HCT116 (cell line): ENCODE results near the gene VAT1. TPM values are rescaled to one million over a fixed set of nuclear protein-coding genes. Genes with fewer than 3 reads are reported as not detected.

Source experiments
- ATAC-seq: fragments of 200-7000 bp; cut with Tn5 transposase; 2 replicates; pipeline ENCODE4 v1.9.1; 2020; ENCODE audit warnings: mild to moderate bottlenecking, moderate library complexity
- BruUV-seq: library from RNA; stranded (reverse); fragments of 400-500 nt; replicated peaks from 2 replicates; lab custom pipeline; 2021; lab: Mats Ljungman, UMichigan
- CTCF ChIA-PET: fragments of 300-600 bp; sonication (Branson Sonifier 250); formaldehyde crosslinking; loops from one replicate; lab custom pipeline; 2021; ENCODE audit warnings: antibody characterized with exemption; lab: Charles Lee
- POLR2A ChIA-PET: fragments of 300-600, 350-600 bp; sonication (Branson Sonifier 250); formaldehyde crosslinking; loops from one replicate; lab custom pipeline; 2021; ENCODE audit warnings: antibody characterized with exemption; lab: Charles Lee
- RAD21 ChIA-PET, 2 experiments: fragments of 300-600 bp; sonication (Branson Sonifier 250); formaldehyde crosslinking; loops; one replicate each; lab custom pipeline; 2023; ENCODE audit warnings: low total read pairs in 2 of 2; ENCODE audit not compliant: uncharacterized antibody in 2 of 2, unreplicated experiment in 2 of 2, low non-redundant PET in 1 of 2; lab: Charles Lee
- DNase-seq: peaks from one replicate; pipeline ENCODE4 v3.0.0-alpha.2; 2010; ENCODE audit warnings: low read depth, low spot score
- H2AFZ ChIP-seq: fragments of 200-600 bp; shearing (Covaris generic), sonication (generic); 2 replicates; pipeline ENCODE4 v1.6.1; 2017; ENCODE audit warnings: low read depth, mixed run types, mixed read lengths, antibody characterized with exemption, low read length; ENCODE audit not compliant: poor library complexity, severe bottlenecking
- H3K27ac ChIP-seq: 2 replicates; pipeline ENCODE4 v1.5.1; 2012; ENCODE audit warnings: low read depth, low read length
- H3K27me3 ChIP-seq: fragments of 200-600 bp; sonication (generic); 2 replicates; pipeline ENCODE4 v1.6.1; 2016; ENCODE audit warnings: mixed run types, low read length, mixed read lengths; ENCODE audit not compliant: insufficient read depth
- H3K36me3 ChIP-seq, 2 experiments: fragments of 200-500 bp in 1 of 2; fragments of 200-600 bp in 1 of 2; sonication (Bioruptor generic) in 1 of 2; sonication (generic) in 1 of 2; 2 replicates each; pipeline versions ENCODE4 v1.5.1 to v1.6.1; 2014 to 2016; ENCODE audit warnings: low read length in 2 of 2, inconsistent platforms in 1 of 2, mixed read lengths in 1 of 2, mixed run types in 1 of 2; ENCODE audit not compliant: insufficient read depth in 2 of 2, control insufficient read depth in 1 of 2
- H3K4me1 ChIP-seq, 2 experiments: fragments of 200-600 bp in 1 of 2; sonication (generic) in 1 of 2; 2 replicates each; pipeline versions ENCODE4 v1.5.1 to v1.6.1; 2012 to 2017; ENCODE audit warnings: low read length in 2 of 2, inconsistent platforms in 1 of 2, mild to moderate bottlenecking in 1 of 2, mixed read lengths in 1 of 2, mixed run types in 1 of 2, moderate library complexity in 1 of 2; ENCODE audit not compliant: insufficient read depth in 2 of 2, control insufficient read depth in 1 of 2
- H3K4me2 ChIP-seq: fragments of 200-600 bp; sonication (generic); 2 replicates; pipeline ENCODE4 v1.6.1; 2017; ENCODE audit warnings: mixed run types, low read length, mixed read lengths
- H3K4me3 ChIP-seq, 2 experiments: fragments of 200-600 bp in 1 of 2; sonication (generic) in 1 of 2; replicated peaks in 1 of 2; 2 replicates each; pipeline ENCODE4 v1.5.1; 2011 to 2016; ENCODE audit warnings: low read length in 2 of 2, control low read depth in 1 of 2, low read depth in 1 of 2, mild to moderate bottlenecking in 1 of 2, mixed read lengths in 1 of 2, mixed run types in 1 of 2
- H3K79me2 ChIP-seq: fragments of 200-600 bp; sonication (generic); 2 replicates; pipeline ENCODE4 v1.6.1; 2017; ENCODE audit warnings: mild to moderate bottlenecking, mixed run types, low read length, moderate library complexity, mixed read lengths; ENCODE audit not compliant: insufficient read depth
- H3K9ac ChIP-seq: fragments of 200-600 bp; sonication (generic); 2 replicates; pipeline ENCODE4 v1.6.1; 2016; ENCODE audit warnings: low read length, mixed read lengths
- H3K9me2 ChIP-seq: fragments of 200-600 bp; sonication (generic), shearing (Covaris generic); 2 replicates; pipeline ENCODE4 v1.6.1; 2017; ENCODE audit warnings: mixed run types, mild to moderate bottlenecking, moderate library complexity; ENCODE audit not compliant: insufficient read depth
- H3K9me3 ChIP-seq, 2 experiments: fragments of 200-500 bp in 1 of 2; fragments of 200-600 bp in 1 of 2; sonication (Bioruptor generic) in 1 of 2; sonication (generic) in 1 of 2; 2 replicates each; pipeline ENCODE4 v1.6.1; 2014 to 2017; ENCODE audit warnings: low read length in 2 of 2, mixed read lengths in 2 of 2, inconsistent platforms in 1 of 2, low read depth in 1 of 2, mild to moderate bottlenecking in 1 of 2, mixed run types in 1 of 2, moderate library complexity in 1 of 2; ENCODE audit not compliant: control insufficient read depth in 1 of 2, insufficient read depth in 1 of 2
- H4K20me1 ChIP-seq: fragments of 200-600 bp; sonication (generic), shearing (Covaris generic); 2 replicates; pipeline ENCODE4 v1.6.1; 2017; ENCODE audit warnings: mixed run types, mild to moderate bottlenecking, moderate library complexity; ENCODE audit not compliant: insufficient read depth
- ATF3 ChIP-seq: IDR thresholded peaks from 2 replicates; pipeline ENCODE4 v1.6.1; 2012
- CBX3 ChIP-seq: IDR thresholded peaks from 2 replicates; pipeline ENCODE4 v1.6.1; 2012; ENCODE audit warnings: low read depth
- CTCF ChIP-seq, 3 experiments: fragments of 200-600 bp in 1 of 3; sonication (generic) in 1 of 3; IDR thresholded peaks in 2 of 3; conservative IDR thresholded peaks in 1 of 3; 2 replicates each; pipeline ENCODE4 v1.5.1; 2012 to 2017; ENCODE audit warnings: low read depth in 2 of 3, low read length in 2 of 3, antibody characterized with exemption in 1 of 3, borderline replicate concordance in 1 of 3, control low read depth in 1 of 3, mild to moderate bottlenecking in 1 of 3, mixed read lengths in 1 of 3, mixed run types in 1 of 3, moderate library complexity in 1 of 3; ENCODE audit not compliant: insufficient read depth in 1 of 3
- EZH2 ChIP-seq: fragments of 200-600 bp; sonication (generic); IDR thresholded peaks from 2 replicates; pipeline ENCODE4 v1.6.1; 2017; ENCODE audit warnings: antibody characterized with exemption, mixed run types
- EZH2phosphoT487 ChIP-seq: fragments of 200-600 bp; IDR thresholded peaks from 2 replicates; pipeline ENCODE4 v1.6.1; 2018; ENCODE audit warnings: antibody characterized with exemption, borderline replicate concordance
- FOSL1 ChIP-seq: IDR thresholded peaks from 2 replicates; pipeline ENCODE4 v1.6.1; 2012; ENCODE audit warnings: low read depth
- POLR2A ChIP-seq: IDR thresholded peaks from 2 replicates; pipeline ENCODE4 v1.7.0; 2011; ENCODE audit warnings: borderline replicate concordance; ENCODE audit not compliant: insufficient read depth, insufficient read length; ENCODE audit errors: extremely low read depth
- POLR2AphosphoS5 ChIP-seq: IDR thresholded peaks from 2 replicates; pipeline ENCODE4 v1.6.1; 2011; ENCODE audit warnings: mild to moderate bottlenecking, low read depth, low read length, moderate library complexity
- ZBTB33 ChIP-seq: IDR thresholded peaks from 2 replicates; pipeline ENCODE4 v1.6.1; 2011; ENCODE audit warnings: mild to moderate bottlenecking, low read length, moderate library complexity; ENCODE audit not compliant: insufficient replicate concordance; ENCODE audit errors: extremely low read depth
- ZFX ChIP-seq: fragments of 450-650 bp; IDR thresholded peaks from 2 replicates; pipeline ENCODE4 v1.6.1; 2017
- intact Hi-C: fragments of 100-400 bp; cut with micrococcal nuclease; formaldehyde crosslinking; loops from 2 replicates; pipeline ENCODE4 v1.10.0; 2022
- total RNA-seq: library from RNA; stranded (reverse); gene quantifications from one replicate; pipeline ENCODE4 v1.2.1, GENCODE V29; 2021; ENCODE audit not compliant: unreplicated experiment

VAT1 gene
- total RNA-seq, 1 experiment from 2014 or later: 197 TPM

GRCh38 chr17:42999003-42999525 is 23.1 kb downstream of the VAT1 start:
- POLR2A ChIA-PET: interaction anchor here (1.4 to 2.4 kb wide), 4 partner anchors 9 to 369 kb away, joined by 4 to 38 read pairs (median 13); partner anchors contain the start of genes BECN1, IFI35, RND2 and VAT1
- no peaks in the 10 kb centered on the region for H4K20me1 ChIP-seq
- peak overlapping the region; percentile 99 for H3K9ac ChIP-seq
- no peak for DNase-seq
- intact Hi-C loops: no loop called here
- H3K27ac ChIP-seq: peak overlapping the region; percentile 92
- CTCF ChIA-PET: interaction anchor here (1.7 kb wide), 1 partner anchor 25 kb away, joined by 12 read pairs; the partner anchor contains the start of gene RND2
- no peaks in the 10 kb centered on the region for H3K27me3 ChIP-seq
- H3K36me3 ChIP-seq: peaks cover 14 to 32% of the 10 kb centered on the region in 2 experiments
- no peaks in the 10 kb centered on the region for H3K9me2 ChIP-seq
- no peaks in the 10 kb centered on the region for H3K9me3 ChIP-seq
- H2AFZ ChIP-seq: no peak overlapping the region
- H3K4me1 ChIP-seq: peaks cover 13 to 56% of the 10 kb centered on the region in 2 experiments
- no peak for ATAC-seq
- H3K4me3 ChIP-seq: peak overlapping the region; percentile 97 to 99
- no TSS peak for BruUV-seq
- TF ChIP-seq POLR2AphosphoS5 (no peak; the same call in 1 of the 2 replicates), FOSL1 (no peak), ZBTB33 (no peak), EZH2phosphoT487 (no peak), POLR2A (no peak), EZH2 (no peak), CBX3 (no peak), CTCF (IDR thresholded peaks at IDR 0.05 in 2 of 3, conservative IDR thresholded peaks at IDR 0.05 in 1 of 3; ENCODE audit: borderline replicate concordance in 1 of 3, insufficient read depth in 1 of 3, low read depth in 2 of 3, low read length in 2 of 3) (no peak), ATF3 (no peak), ZFX (no peak)
- H3K4me2 ChIP-seq: peak overlapping the region; percentile 98
- RAD21 ChIA-PET: no interaction called here
- peaks cover 41% of the 10 kb centered on the region for H3K79me2 ChIP-seq
